ENCODE measurements around the gene TCERG1L.
"Not testable (repeated sequence)": the region's sequence is repeated elsewhere in the genome, so short reads cannot be mapped to it uniquely, and the experiment has no call there.

TCERG1L gene

DNA sequence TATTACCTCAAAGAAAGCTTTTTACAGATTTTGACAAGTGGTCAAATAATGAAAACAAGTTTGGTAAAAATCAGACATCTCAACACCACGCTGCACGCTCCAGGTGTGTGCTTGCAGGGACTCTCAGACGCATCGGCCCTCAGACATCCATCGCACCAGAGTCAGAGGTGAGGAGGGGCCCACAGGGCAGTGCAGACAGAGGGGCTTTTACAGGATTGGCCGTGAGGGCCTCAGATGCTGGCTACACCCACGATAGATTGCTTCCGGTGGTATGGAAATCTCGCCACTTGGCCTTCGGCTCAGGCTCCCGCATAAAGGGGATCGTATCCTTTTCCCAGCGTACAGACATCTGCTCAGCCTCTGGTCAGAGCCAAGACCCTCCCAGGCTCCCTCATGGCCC, 72.1 kb downstream of the TCERG1L start:
- H3K9me3 ChIP-seq (ENCODE audit: control insufficient read depth, low read length) = no peaks in the 10 kb centered on the region
- 90% methylated on average over 13 of the region's 13 CpGs for WGBS

GRCh38 chr10:131238669-131239280, 72.7 kb downstream of the TCERG1L start:
- no peak overlapping the region for H3K4me2 ChIP-seq (ENCODE audit: low read length, poor library complexity, severe bottlenecking)
- H3K4me3 ChIP-seq (ENCODE audit: insufficient read depth in 1 of 2, low read depth in 1 of 2, low read length in 2 of 2) = no peak overlapping the region
- DNase-seq = no peak

More for the DNA sequence above, 72.1 kb downstream of the TCERG1L start:
- Histone ChIP-seq H3K27me3 (ENCODE audit: control insufficient read depth in 1 of 2, insufficient read depth in 1 of 2, low read length in 2 of 2) (no peaks in the 10 kb centered on the region), H3K36me3 (ENCODE audit: control insufficient read depth in 1 of 2, insufficient read depth in 2 of 2, low read depth in 1 of 2, low read length in 2 of 2) (no peaks in the 10 kb centered on the region), H3K9ac (ENCODE audit: low read length) (no peak overlapping the region), H2BK120ac (ENCODE audit: low read depth, low read length) (no peak overlapping the region), H3K4me1 (ENCODE audit: control insufficient read depth, insufficient read depth, low read depth, low read length) (no peaks in the 10 kb centered on the region), H3K4me2 (ENCODE audit: low read length, poor library complexity, severe bottlenecking) (no peak overlapping the region), H2AFZ (ENCODE audit: low read depth, low read length) (no peak overlapping the region), H3K27ac (ENCODE audit: low read length, poor library complexity, severe bottlenecking) (no peak overlapping the region), H3K4ac (ENCODE audit: low read depth in 1 of 2, low read length in 2 of 2) (no peak overlapping the region), H3K18ac (ENCODE audit: low read depth in 1 of 2, low read length in 2 of 2) (no peak overlapping the region), H3K23ac (ENCODE audit: low read length in 2 of 2) (no peak overlapping the region), H2BK12ac (ENCODE audit: low read length in 2 of 2) (no peak overlapping the region), H3K79me1 (replicated peaks; ENCODE audit: low read length, poor library complexity, severe bottlenecking) (no peaks in the 10 kb centered on the region), H3K14ac (ENCODE audit: low read length in 2 of 2) (no peak overlapping the region), H3K4me3 (ENCODE audit: insufficient read depth in 1 of 2, low read depth in 1 of 2, low read length in 2 of 2) (no peak overlapping the region), H4K8ac (ENCODE audit: low read length) (no peak overlapping the region), H2BK5ac (ENCODE audit: low read depth, low read length, poor library complexity, severe bottlenecking) (no peak overlapping the region), H4K91ac (ENCODE audit: low read length) (no peak overlapping the region), H2AK5ac (ENCODE audit: low read length, severe bottlenecking) (no peak overlapping the region), H2BK15ac (ENCODE audit: low read depth, poor library complexity, severe bottlenecking) (no peak overlapping the region)
- DNase-seq = no peak

DNA sequence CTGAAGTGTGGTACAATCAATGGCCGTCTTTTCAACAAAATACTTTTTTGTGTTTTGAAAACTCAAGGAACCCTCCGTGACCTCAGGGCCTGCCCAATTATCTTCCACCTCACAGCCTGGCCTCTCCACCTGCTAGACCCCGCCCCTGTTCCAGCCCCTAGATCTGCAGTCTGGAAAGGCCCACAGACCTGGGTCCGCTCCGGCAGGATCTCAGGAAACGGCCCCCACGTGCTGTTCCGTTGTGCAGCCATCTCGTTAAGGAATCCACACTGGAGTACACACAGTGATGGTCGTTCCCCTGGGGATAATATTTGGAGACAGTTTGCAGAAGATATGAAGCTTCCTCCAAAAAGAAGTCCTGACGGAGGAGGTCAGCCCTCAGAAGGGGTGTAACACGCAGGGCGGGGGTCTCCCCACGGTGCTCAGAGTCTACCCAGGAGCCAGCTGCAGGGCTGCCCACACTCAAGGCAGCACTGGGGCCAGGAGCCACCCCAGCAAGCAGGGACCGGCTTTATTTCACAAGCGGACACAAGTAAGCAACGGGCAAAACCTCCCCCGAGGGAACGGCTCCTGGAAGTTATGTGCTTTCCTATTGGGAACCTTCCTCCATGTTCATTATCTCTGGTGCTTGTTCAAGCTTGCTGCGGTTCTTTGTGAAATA, 73.4 kb downstream of the TCERG1L start:
- Histone ChIP-seq H3K9me3 (ENCODE audit: control insufficient read depth, low read length) (no peaks in the 10 kb centered on the region), H3K4me1 (ENCODE audit: control insufficient read depth, insufficient read depth, low read depth, low read length) (no peaks in the 10 kb centered on the region), H2BK120ac (ENCODE audit: low read depth, low read length) (no peak overlapping the region), H2BK12ac (ENCODE audit: low read length in 2 of 2) (no peak overlapping the region), H2AFZ (ENCODE audit: low read depth, low read length) (no peak overlapping the region), H3K4me3 (ENCODE audit: insufficient read depth in 1 of 2, low read depth in 1 of 2, low read length in 2 of 2) (no peak overlapping the region), H4K91ac (ENCODE audit: low read length) (no peak overlapping the region), H2AK5ac (ENCODE audit: low read length, severe bottlenecking) (no peak overlapping the region), H3K4ac (ENCODE audit: low read depth in 1 of 2, low read length in 2 of 2) (no peak overlapping the region), H4K8ac (ENCODE audit: low read length) (no peak overlapping the region), H3K27me3 (ENCODE audit: control insufficient read depth in 1 of 2, insufficient read depth in 1 of 2, low read length in 2 of 2) (no peaks in the 10 kb centered on the region), H2BK15ac (ENCODE audit: low read depth, poor library complexity, severe bottlenecking) (no peak overlapping the region), H3K9ac (ENCODE audit: low read length) (no peak overlapping the region), H3K23ac (ENCODE audit: low read length in 2 of 2) (no peak overlapping the region), H3K27ac (ENCODE audit: low read length, poor library complexity, severe bottlenecking) (no peak overlapping the region), H3K36me3 (ENCODE audit: control insufficient read depth in 1 of 2, insufficient read depth in 2 of 2, low read depth in 1 of 2, low read length in 2 of 2) (no peaks in the 10 kb centered on the region), H3K18ac (ENCODE audit: low read depth in 1 of 2, low read length in 2 of 2) (no peak overlapping the region), H3K4me2 (ENCODE audit: low read length, poor library complexity, severe bottlenecking) (no peak overlapping the region), H2BK5ac (ENCODE audit: low read depth, low read length, poor library complexity, severe bottlenecking) (no peak overlapping the region), H3K79me1 (replicated peaks; ENCODE audit: low read length, poor library complexity, severe bottlenecking) (no peaks in the 10 kb centered on the region), H3K14ac (ENCODE audit: low read length in 2 of 2) (no peak overlapping the region)
- 88% methylated on average over 20 of the region's 20 CpGs for WGBS
- no peak for DNase-seq

More at GRCh38 chr10:131238669-131239280, 72.7 kb downstream of the TCERG1L start:
- Histone ChIP-seq H2AK5ac (ENCODE audit: low read length, severe bottlenecking) (no peak overlapping the region), H3K23ac (ENCODE audit: low read length in 2 of 2) (no peak overlapping the region), H2BK120ac (ENCODE audit: low read depth, low read length) (no peak overlapping the region), H3K4ac (ENCODE audit: low read depth in 1 of 2, low read length in 2 of 2) (no peak overlapping the region), H4K8ac (ENCODE audit: low read length) (no peak overlapping the region), H2BK5ac (ENCODE audit: low read depth, low read length, poor library complexity, severe bottlenecking) (no peak overlapping the region), H3K4me1 (ENCODE audit: control insufficient read depth, insufficient read depth, low read depth, low read length) (no peaks in the 10 kb centered on the region), H3K36me3 (ENCODE audit: control insufficient read depth in 1 of 2, insufficient read depth in 2 of 2, low read depth in 1 of 2, low read length in 2 of 2) (no peaks in the 10 kb centered on the region), H4K91ac (ENCODE audit: low read length) (no peak overlapping the region), H2AFZ (ENCODE audit: low read depth, low read length) (no peak overlapping the region), H2BK15ac (ENCODE audit: low read depth, poor library complexity, severe bottlenecking) (no peak overlapping the region), H3K9ac (ENCODE audit: low read length) (no peak overlapping the region), H3K27me3 (ENCODE audit: control insufficient read depth in 1 of 2, insufficient read depth in 1 of 2, low read length in 2 of 2) (no peaks in the 10 kb centered on the region), H3K14ac (ENCODE audit: low read length in 2 of 2) (no peak overlapping the region), H3K27ac (ENCODE audit: low read length, poor library complexity, severe bottlenecking) (no peak overlapping the region), H3K18ac (ENCODE audit: low read depth in 1 of 2, low read length in 2 of 2) (no peak overlapping the region), H2BK12ac (ENCODE audit: low read length in 2 of 2) (no peak overlapping the region), H3K9me3 (ENCODE audit: control insufficient read depth, low read length) (no peaks in the 10 kb centered on the region), H3K79me1 (replicated peaks; ENCODE audit: low read length, poor library complexity, severe bottlenecking) (no peaks in the 10 kb centered on the region)
- WGBS = 83% methylated on average over 13 of the region's 13 CpGs

- H3K4ac ChIP-seq (ENCODE audit: low read depth in 1 of 2, low read length in 2 of 2); H3K79me1 ChIP-seq (replicated peaks; ENCODE audit: low read length, poor library complexity, severe bottlenecking); H2BK15ac ChIP-seq (ENCODE audit: low read depth, poor library complexity, severe bottlenecking); H4K8ac ChIP-seq (ENCODE audit: low read length); H3K18ac ChIP-seq (ENCODE audit: low read depth in 1 of 2, low read length in 2 of 2); H2BK5ac ChIP-seq (ENCODE audit: low read depth, low read length, poor library complexity, severe bottlenecking); H3K4me2 ChIP-seq (ENCODE audit: low read length, poor library complexity, severe bottlenecking); H2BK12ac ChIP-seq (ENCODE audit: low read length in 2 of 2); H2AFZ ChIP-seq (ENCODE audit: low read depth, low read length); DNase-seq; H3K27me3 ChIP-seq (ENCODE audit: control insufficient read depth in 1 of 2, insufficient read depth in 1 of 2, low read length in 2 of 2); H3K14ac ChIP-seq (ENCODE audit: low read length in 2 of 2); H4K91ac ChIP-seq (ENCODE audit: low read length); H3K4me1 ChIP-seq (ENCODE audit: control insufficient read depth, insufficient read depth, low read depth, low read length); H2AK5ac ChIP-seq (ENCODE audit: low read length, severe bottlenecking); H3K9me3 ChIP-seq (ENCODE audit: control insufficient read depth, low read length); H3K4me3 ChIP-seq (ENCODE audit: insufficient read depth in 1 of 2, low read depth in 1 of 2, low read length in 2 of 2); H3K36me3 ChIP-seq (ENCODE audit: control insufficient read depth in 1 of 2, insufficient read depth in 2 of 2, low read depth in 1 of 2, low read length in 2 of 2); H3K27ac ChIP-seq (ENCODE audit: low read length, poor library complexity, severe bottlenecking); H2BK120ac ChIP-seq (ENCODE audit: low read depth, low read length); H3K9ac ChIP-seq (ENCODE audit: low read length); H3K23ac ChIP-seq (ENCODE audit: low read length in 2 of 2): not testable (repeated sequence)
- 80% methylated on average over 9 of the region's 13 CpGs for WGBS
These were observed 76.9 kb downstream of the TCERG1L start for GRCh38 chr10:131234606-131235005.

Measured in mesenchymal stem cell (in vitro differentiated cells and primary cell).